Measurements from ENCODE around the gene RNF121. TPM values are rescaled to one million over a fixed set of nuclear protein-coding genes. Genes with fewer than 3 reads are reported as not detected.
A peak's percentile ranks its signal among the peaks of the same experiment; 100 is the strongest.

The RNF121 gene
- total and polyA plus RNA-seq, 2 of the 4 experiments (the other 2 are of a cell fraction) = 43.4 to 88.7 TPM

DNA sequence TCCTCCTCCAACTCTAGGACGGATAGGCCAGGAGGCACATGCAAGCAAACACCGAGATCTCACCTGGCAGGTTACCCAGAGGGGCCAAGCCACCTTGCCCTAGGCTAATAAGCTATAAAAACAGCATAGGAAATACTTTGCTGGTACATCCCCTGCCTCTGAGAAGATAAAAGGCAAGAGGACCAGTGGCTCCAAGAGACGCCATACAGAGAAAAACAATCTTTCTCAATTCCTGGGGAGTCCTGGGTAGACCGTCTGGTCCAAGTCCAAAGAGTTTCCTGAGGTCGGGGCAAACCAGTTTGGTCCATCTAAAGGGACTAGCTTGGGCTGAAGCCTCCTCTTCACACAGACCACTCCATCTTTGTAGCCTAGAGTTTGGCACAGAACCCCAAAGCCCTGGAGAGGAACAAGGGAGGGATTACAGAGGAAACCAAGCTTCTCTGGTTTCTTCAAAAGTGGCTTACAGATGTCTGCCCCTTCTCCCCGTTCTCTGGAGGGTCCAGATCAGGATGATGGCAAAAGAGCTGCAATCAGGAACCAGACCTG is 111.1 kb downstream of the RNF121 start (continued):
- no peak for TF ChIP-seq NFE2L2 (IDR thresholded peaks at IDR 0.05; ENCODE audit: low read depth, low read length)

DNA sequence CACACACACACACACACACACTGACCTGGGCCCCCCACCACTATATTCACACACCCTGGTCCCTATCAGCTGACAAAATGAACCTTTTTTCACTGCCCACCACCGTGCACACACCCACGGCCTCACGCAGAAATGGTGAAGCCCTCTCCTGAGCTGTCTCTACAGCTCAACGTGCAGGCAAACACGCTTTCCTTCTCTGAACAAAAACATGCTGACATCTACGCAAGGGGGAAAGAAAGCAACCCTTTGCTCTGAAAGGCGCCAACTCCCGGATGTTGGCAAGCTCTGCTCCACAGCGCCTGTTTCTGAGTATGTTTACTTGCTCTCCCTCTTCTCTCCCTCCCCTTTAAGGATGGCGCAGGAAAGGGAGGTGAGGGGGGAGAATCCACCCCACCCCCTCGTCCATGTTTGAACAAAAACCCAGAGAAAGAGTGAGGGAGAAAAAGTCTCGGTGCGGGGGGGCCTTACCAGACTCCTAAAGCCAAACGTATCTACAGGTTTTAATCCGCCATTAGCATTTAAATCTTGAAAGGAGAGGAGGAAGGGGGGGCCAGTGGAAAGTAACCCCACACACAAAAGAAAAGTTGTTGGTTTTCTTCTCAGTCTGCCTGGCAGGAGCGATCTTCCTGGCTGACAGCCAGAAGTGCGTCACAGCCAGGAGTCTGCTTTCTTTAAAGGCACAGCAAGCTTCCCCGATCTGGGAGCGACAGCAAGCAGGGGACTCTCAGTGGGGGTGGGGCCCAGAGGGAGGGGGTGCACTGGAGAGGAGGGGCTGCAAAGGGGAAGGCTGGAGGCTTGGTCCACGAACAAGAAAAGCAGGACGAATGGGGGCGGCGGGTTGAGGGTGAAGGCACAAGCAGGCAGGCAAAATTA is 111.9 kb downstream of the RNF121 start:
- H3K14ac ChIP-seq (replicated peaks; ENCODE audit: low read depth, low read length) = peak overlapping the region; percentile 98
- H2AK5ac ChIP-seq (ENCODE audit: low read depth, low read length) = peak overlapping the region; percentile 100
- TSS peak; percentile 45 for BruUV-seq (replicated peaks)
- DNase-seq = peak; percentile 95
- H3K4me2 ChIP-seq (ENCODE audit: low read depth, low read length) = peak overlapping the region; percentile 84
- ChIA-PET POLR2A (ENCODE audit: unreplicated experiment) (interaction anchor here (0.6 to 1.7 kb wide), 3 partner anchors 25 to 60 kb away, joined by 4 to 6 read pairs (median 4); no protein-coding TSS in a partner anchor), CTCF (interaction anchor here (1.0 to 4.0 kb wide), 5 partner anchors 16 to 391 kb away, joined by 3 to 12 read pairs (median 3); no protein-coding TSS in a partner anchor)
- dilution Hi-C loops (cut with HindIII; ENCODE audit: low sequenced_read_pairs, unreplicated experiment) (no loop called here), intact Hi-C loops (cut with micrococcal nuclease) (loop anchor here (1.0 kb wide), 1 partner anchor 40 kb away; the partner anchor contains the start of genes LRRC51 and NUMA1), in situ Hi-C loops (cut with MboI; ENCODE audit: low sequenced_read_pairs) (no loop called here)
- H3K23ac ChIP-seq (ENCODE audit: low read depth, low read length) = peak overlapping the region; percentile 98
- H3K27ac ChIP-seq (ENCODE audit: insufficient read depth, low read length) = peak overlapping the region; percentile 95
- H3K9me3 ChIP-seq (ENCODE audit: control insufficient read depth, insufficient read depth, low read length) = no peaks in the 10 kb centered on the region
- H2BK15ac ChIP-seq (ENCODE audit: low read depth, low read length) = peak overlapping the region; percentile 96; the same call in 2 of the 3 replicates
- peaks cover 10% of the 10 kb centered on the region for H3K4me1 ChIP-seq (ENCODE audit: control insufficient read depth, insufficient read depth, low read length)
- peak overlapping the region; percentile 96 for H3K4ac ChIP-seq (ENCODE audit: low read depth, low read length)
- peak overlapping the region; percentile 77 for H2BK20ac ChIP-seq (ENCODE audit: low read depth, low read length)
- peak overlapping the region; percentile 76 for H3K4me3 ChIP-seq (ENCODE audit: insufficient read depth, low read depth, low read length)
- peaks cover 29% of the 10 kb centered on the region for H4K20me1 ChIP-seq (ENCODE audit: insufficient read depth, low read length)
- H2AK9ac ChIP-seq (replicated peaks; ENCODE audit: low read depth, low read length, poor library complexity) = peak overlapping the region; percentile 100
- peak overlapping the region; percentile 87 for H2BK120ac ChIP-seq (ENCODE audit: low read depth, low read length)
- H3K27me3 ChIP-seq (ENCODE audit: control insufficient read depth, insufficient read depth, low read length) = no peaks in the 10 kb centered on the region
- H4K91ac ChIP-seq (ENCODE audit: insufficient read depth, low read depth, low read length) = peak overlapping the region; percentile 99
- peak overlapping the region; percentile 96 for H2BK5ac ChIP-seq (ENCODE audit: low read depth, low read length, poor library complexity, severe bottlenecking)
- H4K8ac ChIP-seq (ENCODE audit: low read depth in 2 of 2, low read length in 2 of 2) = peak overlapping the region; percentile 100
- H3K9me1 ChIP-seq (ENCODE audit: insufficient read depth, low read length) = peaks cover 18% of the 10 kb centered on the region
- ATAC-seq (ENCODE audit: low read depth) = peak; percentile 67
- H2AFZ ChIP-seq (replicated peaks; ENCODE audit: low read length, poor library complexity) = peak overlapping the region; percentile 93
- peak overlapping the region; percentile 98 for H4K5ac ChIP-seq (ENCODE audit: low read depth, low read length)
- peak overlapping the region; percentile 93 for H3K18ac ChIP-seq (ENCODE audit: low read depth, low read length)
- H3K79me1 ChIP-seq (ENCODE audit: low read depth in 1 of 2, low read length in 2 of 2) = peaks cover 11 to 90% of the 10 kb centered on the region in 2 experiments
- H3K36me3 ChIP-seq (ENCODE audit: control insufficient read depth, insufficient read depth, low read length) = peaks cover under 1% of the 10 kb centered on the region; the same call in 1 of the 2 replicates
- WGBS, 2 experiments (ENCODE audit: extremely low coverage in 2 of 2, insufficient read length in 1 of 2) = 0% methylated on average over 3 of the region's 23 CpGs; no CpG with 5 or more reads in 1 of the 2 experiments
- H3K9ac ChIP-seq (ENCODE audit: low read depth, low read length) = peak overlapping the region; percentile 99
- H3K56ac ChIP-seq (ENCODE audit: extremely low read depth, insufficient read depth, low read length) = peak overlapping the region; percentile 98
- TF ChIP-seq, protein P1, sequence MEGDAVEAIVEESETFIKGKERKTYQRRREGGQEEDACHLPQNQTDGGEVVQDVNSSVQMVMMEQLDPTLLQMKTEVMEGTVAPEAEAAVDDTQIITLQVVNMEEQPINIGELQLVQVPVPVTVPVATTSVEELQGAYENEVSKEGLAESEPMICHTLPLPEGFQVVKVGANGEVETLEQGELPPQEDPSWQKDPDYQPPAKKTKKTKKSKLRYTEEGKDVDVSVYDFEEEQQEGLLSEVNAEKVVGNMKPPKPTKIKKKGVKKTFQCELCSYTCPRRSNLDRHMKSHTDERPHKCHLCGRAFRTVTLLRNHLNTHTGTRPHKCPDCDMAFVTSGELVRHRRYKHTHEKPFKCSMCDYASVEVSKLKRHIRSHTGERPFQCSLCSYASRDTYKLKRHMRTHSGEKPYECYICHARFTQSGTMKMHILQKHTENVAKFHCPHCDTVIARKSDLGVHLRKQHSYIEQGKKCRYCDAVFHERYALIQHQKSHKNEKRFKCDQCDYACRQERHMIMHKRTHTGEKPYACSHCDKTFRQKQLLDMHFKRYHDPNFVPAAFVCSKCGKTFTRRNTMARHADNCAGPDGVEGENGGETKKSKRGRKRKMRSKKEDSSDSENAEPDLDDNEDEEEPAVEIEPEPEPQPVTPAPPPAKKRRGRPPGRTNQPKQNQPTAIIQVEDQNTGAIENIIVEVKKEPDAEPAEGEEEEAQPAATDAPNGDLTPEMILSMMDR (conservative IDR thresholded peaks at IDR 0.05; ENCODE audit: low read depth, low read length) = no peak
- TF ChIP-seq MAFK (IDR thresholded peaks at IDR 0.05; ENCODE audit: low read depth, low read length) = peak; percentile 41; the same call in 1 of the 2 replicates
- TF ChIP-seq RFX5 (IDR thresholded peaks at IDR 0.05; ENCODE audit: low read depth, low read length) = no peak
- peak; percentile 67; the same call in 1 of the 2 replicates for TF ChIP-seq POLR2A (IDR thresholded peaks at IDR 0.05; ENCODE audit: low read depth, low read length)
- TF ChIP-seq, protein P2, sequence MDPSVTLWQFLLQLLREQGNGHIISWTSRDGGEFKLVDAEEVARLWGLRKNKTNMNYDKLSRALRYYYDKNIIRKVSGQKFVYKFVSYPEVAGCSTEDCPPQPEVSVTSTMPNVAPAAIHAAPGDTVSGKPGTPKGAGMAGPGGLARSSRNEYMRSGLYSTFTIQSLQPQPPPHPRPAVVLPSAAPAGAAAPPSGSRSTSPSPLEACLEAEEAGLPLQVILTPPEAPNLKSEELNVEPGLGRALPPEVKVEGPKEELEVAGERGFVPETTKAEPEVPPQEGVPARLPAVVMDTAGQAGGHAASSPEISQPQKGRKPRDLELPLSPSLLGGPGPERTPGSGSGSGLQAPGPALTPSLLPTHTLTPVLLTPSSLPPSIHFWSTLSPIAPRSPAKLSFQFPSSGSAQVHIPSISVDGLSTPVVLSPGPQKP (IDR thresholded peaks at IDR 0.05; ENCODE audit: borderline replicate concordance, low read depth, low read length) = no peak
- TF ChIP-seq RAD21 (IDR thresholded peaks at IDR 0.05; ENCODE audit: low read length) = peak; percentile 15; the same call in 1 of the 2 replicates
- TF ChIP-seq, protein P3, sequence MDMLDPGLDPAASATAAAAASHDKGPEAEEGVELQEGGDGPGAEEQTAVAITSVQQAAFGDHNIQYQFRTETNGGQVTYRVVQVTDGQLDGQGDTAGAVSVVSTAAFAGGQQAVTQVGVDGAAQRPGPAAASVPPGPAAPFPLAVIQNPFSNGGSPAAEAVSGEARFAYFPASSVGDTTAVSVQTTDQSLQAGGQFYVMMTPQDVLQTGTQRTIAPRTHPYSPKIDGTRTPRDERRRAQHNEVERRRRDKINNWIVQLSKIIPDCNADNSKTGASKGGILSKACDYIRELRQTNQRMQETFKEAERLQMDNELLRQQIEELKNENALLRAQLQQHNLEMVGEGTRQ (IDR thresholded peaks at IDR 0.05; ENCODE audit: low read depth, low read length) = no peak; the same call in 1 of the 2 replicates
- TF ChIP-seq MAZ (IDR thresholded peaks at IDR 0.05; ENCODE audit: borderline replicate concordance, low read depth, low read length) = peak; percentile 94
